K562 (cell line): ENCODE data around the gene PBX1. TPM values are rescaled to one million over a fixed set of nuclear protein-coding genes. Genes with fewer than 3 reads are reported as not detected.

Experiments used
- ATAC-seq: fragments of 200-7000 bp; cut with Tn5 transposase; 3 replicates; pipeline ENCODE4 v1.9.1; 2020; ENCODE audit warnings: moderate library complexity
- BruUV-seq: library from RNA; stranded (reverse); fragments of 400-500 nt; replicated peaks from 2 replicates; lab custom pipeline; 2021; lab: Mats Ljungman, UMichigan
- CTCF ChIA-PET: fragments of 300-600 bp; formaldehyde crosslinking; extraction: SDS; loops from one replicate; lab custom pipeline; 2021; ENCODE audit warnings: low intra/inter-chr PET ratio; lab: Yijun Ruan, JAX
- POLR2A ChIA-PET: fragments of 300-600, 350-650 bp; sonication (Branson Sonifier 250); formaldehyde crosslinking; extraction: SDS; loops from one replicate; lab custom pipeline; 2021; ENCODE audit warnings: antibody characterized with exemption, inconsistent platforms; lab: Yijun Ruan, JAX
- DNase-seq, 4 experiments: peaks; one replicate each; pipeline versions ENCODE4 v3.0.0 to v3.0.0-alpha.2; 2011 to 2018; ENCODE audit warnings: low spot score in 3 of 4, mixed read lengths in 3 of 4; ENCODE audit errors: extremely low read depth in 1 of 4
- FAIRE-seq: peaks from 2 replicates; lab custom pipeline; 2011; peaks lifted over from hg19 to GRCh38; lab: Jason Lieb, UNC
- H2AFZ ChIP-seq: 2 replicates; pipeline ENCODE4 v1.6.0; 2011; ENCODE audit warnings: low read depth, low read length, control low read depth, inconsistent platforms
- H3K27ac ChIP-seq: fragments of 200-600 bp; 3 replicates; pipeline ENCODE4 v1.8.0; 2011; ENCODE audit warnings: low read depth, mild to moderate bottlenecking, control low read depth, inconsistent platforms, low read length, moderate library complexity, mixed read lengths; ENCODE audit errors: extremely low read depth
- H3K27me3 ChIP-seq, 2 experiments: fragments of 300-600 bp in 1 of 2; 2 replicates in 1 of 2; 3 replicates in 1 of 2; pipeline versions ENCODE4 v1.6.0 to v1.8.0; 2011; ENCODE audit warnings: inconsistent platforms in 2 of 2, low read length in 2 of 2, mild to moderate bottlenecking in 1 of 2, mixed read lengths in 1 of 2, moderate library complexity in 1 of 2; ENCODE audit not compliant: control insufficient read depth in 2 of 2, insufficient read depth in 2 of 2
- H3K36me3 ChIP-seq: fragments of 300-600 bp; 3 replicates; pipeline ENCODE4 v1.8.0; 2011; ENCODE audit warnings: mild to moderate bottlenecking, low read length, inconsistent platforms; ENCODE audit not compliant: control insufficient read depth, insufficient read depth
- H3K4me1 ChIP-seq, 2 experiments: fragments of 200-600 bp in 1 of 2; replicated peaks in 1 of 2; 2 replicates in 1 of 2; 3 replicates in 1 of 2; pipeline versions ENCODE4 v1.5.1 to v1.8.0; 2011; ENCODE audit warnings: inconsistent platforms in 2 of 2, low read length in 2 of 2, mild to moderate bottlenecking in 1 of 2, mixed read lengths in 1 of 2, moderate library complexity in 1 of 2; ENCODE audit not compliant: control insufficient read depth in 2 of 2, insufficient read depth in 2 of 2
- H3K4me2 ChIP-seq: 2 replicates; pipeline ENCODE4 v1.6.1; 2011; ENCODE audit warnings: low read length, control low read depth, inconsistent platforms, mixed read lengths; ENCODE audit not compliant: insufficient read depth
- H3K4me3 ChIP-seq: fragments of 200-600 bp; sonication (generic), shearing (Covaris generic); 2 replicates; pipeline ENCODE4 v1.5.1; 2016; ENCODE audit warnings: control low read depth, inconsistent platforms
- H3K79me2 ChIP-seq: fragments of 200-600 bp; 3 replicates; pipeline ENCODE4 v1.8.0; 2011; ENCODE audit warnings: low read length, inconsistent platforms; ENCODE audit not compliant: control insufficient read depth, insufficient read depth
- H3K9ac ChIP-seq, 2 experiments: 2 replicates each; pipeline versions ENCODE4 v1.6.0 to v1.6.1; 2011; ENCODE audit warnings: low read depth in 2 of 2, low read length in 2 of 2, control low read depth in 1 of 2, inconsistent platforms in 1 of 2, mild to moderate bottlenecking in 1 of 2, mixed read lengths in 1 of 2; ENCODE audit not compliant: insufficient read depth in 1 of 2
- H3K9me1 ChIP-seq: one replicate; pipeline ENCODE4 v1.6.0; 2011; ENCODE audit warnings: inconsistent platforms, mild to moderate bottlenecking, low read length, moderate library complexity; ENCODE audit not compliant: control insufficient read depth, insufficient read depth
- H3K9me3 ChIP-seq: replicated peaks from 2 replicates; pipeline ENCODE4 v1.5.1; 2011; ENCODE audit warnings: low read depth, low read length, inconsistent platforms; ENCODE audit not compliant: control insufficient read depth, insufficient read depth
- H4K20me1 ChIP-seq: replicated peaks from 2 replicates; pipeline ENCODE4 v1.6.1; 2011; ENCODE audit warnings: low read length, inconsistent platforms, mixed read lengths; ENCODE audit not compliant: control insufficient read depth, insufficient read depth
- ARNT ChIP-seq, 2 experiments: fragments of 450-650 bp; IDR thresholded peaks; 2 replicates each; pipeline ENCODE4 v1.6.1; 2016; ENCODE audit warnings: mild to moderate bottlenecking in 1 of 2
- BACH1 ChIP-seq: fragments of 200-800 bp; sonication (Bioruptor generic); IDR thresholded peaks from 2 replicates; pipeline ENCODE4 v1.6.1; 2016; ENCODE audit warnings: missing genetic modification characterization, missing compliant biosample characterization
- CHD4 ChIP-seq: fragments of 200-600 bp; sonication (generic); IDR thresholded peaks from 3 replicates; pipeline ENCODE4 v1.6.1; 2012; ENCODE audit warnings: low read depth, mild to moderate bottlenecking, mixed read lengths, low read length, inconsistent platforms; ENCODE audit not compliant: insufficient read depth, insufficient replicate concordance, poor library complexity, severe bottlenecking
- EP400 ChIP-seq: fragments of 450-650 bp; IDR thresholded peaks from 2 replicates; pipeline ENCODE4 v1.6.1; 2017; ENCODE audit warnings: antibody characterized with exemption, mild to moderate bottlenecking, moderate library complexity
- ETS2 ChIP-seq: IDR thresholded peaks from 2 replicates; pipeline ENCODE4 v1.6.1; 2016; ENCODE audit warnings: borderline replicate concordance, missing genetic modification characterization, mild to moderate bottlenecking, moderate library complexity, missing compliant biosample characterization; ENCODE audit not compliant: poor library complexity, severe bottlenecking
- FOXP1 ChIP-seq: sonication (generic); formaldehyde crosslinking; IDR thresholded peaks from 2 replicates; pipeline ENCODE4 v1.8.0; 2022; ENCODE audit warnings: mild to moderate bottlenecking, missing genetic modification reagents
- KAT7 ChIP-seq: sonication (generic); formaldehyde crosslinking; IDR thresholded peaks from 2 replicates; pipeline ENCODE4 v1.8.0; 2022; ENCODE audit warnings: missing genetic modification reagents, mild to moderate bottlenecking, borderline replicate concordance
- NFIC ChIP-seq: fragments of 450-650 bp; IDR thresholded peaks from 2 replicates; pipeline ENCODE4 v1.6.1; 2017; ENCODE audit warnings: mild to moderate bottlenecking, inconsistent platforms
- TFE3 ChIP-seq: fragments of 450-650 bp; formaldehyde crosslinking; IDR thresholded peaks from 2 replicates; pipeline ENCODE4 v1.4.0; 2020; ENCODE audit warnings: mild to moderate bottlenecking, mixed read lengths
- ZC3H4 ChIP-seq: sonication (generic); formaldehyde crosslinking; IDR thresholded peaks from 2 replicates; pipeline ENCODE4 v1.9.0; 2021; ENCODE audit warnings: missing genetic modification reagents, borderline replicate concordance
- ZC3H8 ChIP-seq: fragments of 450-650 bp; IDR thresholded peaks from 2 replicates; pipeline ENCODE4 v1.6.1; 2017
- ZNF436 ChIP-seq: fragments of 250-450, 450-650 bp; sonication (Bioruptor Pico); formaldehyde crosslinking; IDR thresholded peaks from 2 replicates; pipeline ENCODE4 v1.7.0; 2020; ENCODE audit warnings: mild to moderate bottlenecking
- WGBS: fragments of 100-300 bp; shearing (Covaris generic); methylation state at CpG from one replicate; pipeline ENCODE4 v1.1.6; 2016; ENCODE audit warnings: low coverage, mixed read lengths; ENCODE audit not compliant: insufficient coverage; ENCODE audit errors: missing lambda C conversion rate; 5-methylcytosine and 5-hydroxymethylcytosine counted together
- in situ Hi-C: fragments of 300-500 bp; cut with MboI; formaldehyde crosslinking; loops from 4 replicates; pipeline ENCODE4 v1.15.0; 2018; ENCODE audit warnings: inconsistent platforms, mixed read lengths
- intact Hi-C: fragments of 100-400 bp; cut with micrococcal nuclease; formaldehyde crosslinking; loops from 2 replicates; pipeline ENCODE4 v1.14.2; 2022
- polyA plus RNA-seq, 8 experiments: library from polyadenylated mRNA; depleted of rRNA in 4 of 8; stranded (reverse) in 5 of 8; unstranded in 3 of 8; fragments of >200 nt; fragmentation: Nextera tagmentation in 2 of 8; fragmentation: Illumina TruSeq in 1 of 8; extraction: Ambion mirVana in 2 of 8; extraction: Trizol in 1 of 8; gene quantifications; 2 replicates each; pipeline versions ENCODE4 v1.2.1 to v1.2.3, GENCODE V29; 2011 to 2014; ENCODE audit warnings: inconsistent platforms in 1 of 8, missing spikeins in 1 of 8
- total RNA-seq, 7 experiments: library from RNA; depleted of rRNA in 6 of 7; stranded (reverse); fragments of >200 nt in 6 of 7; fragmentation: Illumina TruSeq in 2 of 7; extraction: Trizol in 2 of 7; gene quantifications; 2 replicates each; pipeline versions ENCODE4 v1.2.1 to v1.2.3, GENCODE V29; 2011 to 2021; ENCODE audit warnings: low replicate concordance in 1 of 7
- TF ChIP-seq, protein P1 (sequence below): sonication (generic); formaldehyde crosslinking; IDR thresholded peaks from 2 replicates; pipeline ENCODE4 v1.8.0; 2023; ENCODE audit warnings: missing genetic modification reagents, mild to moderate bottlenecking, borderline replicate concordance

PBX1 gene
- total and polyA plus RNA-seq, 9 of the 15 experiments (the other 6 are each of a cell fraction or from before 2014, with no cell fraction given), result 0.03 to 0.62 (median 0.17) TPM

DNA sequence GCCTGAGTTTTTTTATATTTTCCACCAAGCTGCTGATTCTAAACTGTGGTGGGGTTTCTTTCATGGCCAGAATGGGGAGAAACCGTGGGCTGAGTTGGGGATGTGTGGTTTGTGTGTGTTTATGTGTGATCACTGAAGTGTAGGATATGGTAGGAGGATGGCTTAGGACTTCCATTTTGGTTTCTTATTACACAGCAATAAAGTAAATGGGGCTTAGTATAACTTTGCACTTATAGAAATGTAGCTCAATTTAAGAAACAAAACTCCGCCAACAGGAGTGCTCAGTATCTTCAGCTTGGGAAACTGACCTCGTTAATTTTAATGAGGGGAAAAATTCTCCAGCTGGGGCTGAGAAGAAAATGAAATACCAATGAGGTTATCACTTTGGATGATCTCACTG lies 77.8 kb downstream of the PBX1 start:
- Histone ChIP-seq H3K36me3 (no peaks in the 10 kb centered on the region), H3K4me2 (no peak overlapping the region), H3K79me2 (no peaks in the 10 kb centered on the region), H3K4me1 (no peaks in the 10 kb centered on the region), H4K20me1 (no peaks in the 10 kb centered on the region), H2AFZ (no peak overlapping the region), H3K9me1 (no peaks in the 10 kb centered on the region), H3K27ac (no peak overlapping the region), H3K9me3 (no peaks in the 10 kb centered on the region), H3K4me3 (no peak overlapping the region), H3K9ac (no peak overlapping the region), H3K27me3 (peaks cover 2 to 7% of the 10 kb centered on the region in 2 experiments; a peak in 2 of 5 replicates)
- POLR2A ChIA-PET, result interaction anchor here (1.3 kb wide), 1 partner anchor 159 kb away, joined by 3 read pairs; no protein-coding TSS in a partner anchor
- 0% methylated on average over 3 of the region's 3 CpGs for WGBS
- no peak for ATAC-seq
- FAIRE-seq, result no peak
- in situ Hi-C loops, result no loop called here
- CTCF ChIA-PET, result no interaction called here
- BruUV-seq, result no TSS peak
- no peak for DNase-seq
- intact Hi-C loops, result no loop called here
- no peak for TF ChIP-seq FOXP1 (CRISPR knock-in tag)
- TF ChIP-seq ARNT (IDR thresholded peaks at IDR 0.05), result no peak
- TF ChIP-seq NFIC, result no peak
- no peak for TF ChIP-seq ETS2
- TF ChIP-seq ZC3H8, result no peak
- TF ChIP-seq, protein P1, sequence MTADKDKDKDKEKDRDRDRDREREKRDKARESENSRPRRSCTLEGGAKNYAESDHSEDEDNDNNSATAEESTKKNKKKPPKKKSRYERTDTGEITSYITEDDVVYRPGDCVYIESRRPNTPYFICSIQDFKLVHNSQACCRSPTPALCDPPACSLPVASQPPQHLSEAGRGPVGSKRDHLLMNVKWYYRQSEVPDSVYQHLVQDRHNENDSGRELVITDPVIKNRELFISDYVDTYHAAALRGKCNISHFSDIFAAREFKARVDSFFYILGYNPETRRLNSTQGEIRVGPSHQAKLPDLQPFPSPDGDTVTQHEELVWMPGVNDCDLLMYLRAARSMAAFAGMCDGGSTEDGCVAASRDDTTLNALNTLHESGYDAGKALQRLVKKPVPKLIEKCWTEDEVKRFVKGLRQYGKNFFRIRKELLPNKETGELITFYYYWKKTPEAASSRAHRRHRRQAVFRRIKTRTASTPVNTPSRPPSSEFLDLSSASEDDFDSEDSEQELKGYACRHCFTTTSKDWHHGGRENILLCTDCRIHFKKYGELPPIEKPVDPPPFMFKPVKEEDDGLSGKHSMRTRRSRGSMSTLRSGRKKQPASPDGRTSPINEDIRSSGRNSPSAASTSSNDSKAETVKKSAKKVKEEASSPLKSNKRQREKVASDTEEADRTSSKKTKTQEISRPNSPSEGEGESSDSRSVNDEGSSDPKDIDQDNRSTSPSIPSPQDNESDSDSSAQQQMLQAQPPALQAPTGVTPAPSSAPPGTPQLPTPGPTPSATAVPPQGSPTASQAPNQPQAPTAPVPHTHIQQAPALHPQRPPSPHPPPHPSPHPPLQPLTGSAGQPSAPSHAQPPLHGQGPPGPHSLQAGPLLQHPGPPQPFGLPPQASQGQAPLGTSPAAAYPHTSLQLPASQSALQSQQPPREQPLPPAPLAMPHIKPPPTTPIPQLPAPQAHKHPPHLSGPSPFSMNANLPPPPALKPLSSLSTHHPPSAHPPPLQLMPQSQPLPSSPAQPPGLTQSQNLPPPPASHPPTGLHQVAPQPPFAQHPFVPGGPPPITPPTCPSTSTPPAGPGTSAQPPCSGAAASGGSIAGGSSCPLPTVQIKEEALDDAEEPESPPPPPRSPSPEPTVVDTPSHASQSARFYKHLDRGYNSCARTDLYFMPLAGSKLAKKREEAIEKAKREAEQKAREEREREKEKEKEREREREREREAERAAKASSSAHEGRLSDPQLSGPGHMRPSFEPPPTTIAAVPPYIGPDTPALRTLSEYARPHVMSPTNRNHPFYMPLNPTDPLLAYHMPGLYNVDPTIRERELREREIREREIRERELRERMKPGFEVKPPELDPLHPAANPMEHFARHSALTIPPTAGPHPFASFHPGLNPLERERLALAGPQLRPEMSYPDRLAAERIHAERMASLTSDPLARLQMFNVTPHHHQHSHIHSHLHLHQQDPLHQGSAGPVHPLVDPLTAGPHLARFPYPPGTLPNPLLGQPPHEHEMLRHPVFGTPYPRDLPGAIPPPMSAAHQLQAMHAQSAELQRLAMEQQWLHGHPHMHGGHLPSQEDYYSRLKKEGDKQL (CRISPR knock-in tag), result no peak
- no peak for TF ChIP-seq TFE3
- TF ChIP-seq KAT7 (CRISPR knock-in tag), result no peak
- no peak for TF ChIP-seq CHD4
- TF ChIP-seq BACH1 (tag), result no peak
- TF ChIP-seq ZC3H4, result no peak
- no peak for TF ChIP-seq ZNF436 (CRISPR knock-in tag)
- no peak for TF ChIP-seq EP400
